HL-60 (cell line): ENCODE measurements around the gene TSPAN11.

ENCODE experiments used
- DNase-seq, 2 experiments: peaks; one replicate each; pipeline ENCODE4 v3.0.0-alpha.2; 2010 to 2020; ENCODE audit warnings: low read depth in 1 of 2, low spot score in 1 of 2
- H3K27ac ChIP-seq: fragments of 250-450 bp; sonication (Bioruptor Pico); replicated peaks from 2 replicates; pipeline ENCODE4 v1.5.1; 2020; ENCODE audit warnings: mild to moderate bottlenecking, moderate library complexity
- H3K27me3 ChIP-seq: fragments of 250-450 bp; sonication (Bioruptor Pico); 2 replicates; pipeline ENCODE4 v1.5.1; 2021; ENCODE audit warnings: mild to moderate bottlenecking, moderate library complexity; ENCODE audit not compliant: insufficient read depth, poor library complexity, severe bottlenecking
- H3K4me3 ChIP-seq: replicated peaks from 2 replicates; pipeline ENCODE4 v1.5.1; 2011; ENCODE audit warnings: mild to moderate bottlenecking, control low read depth, low read length; ENCODE audit not compliant: insufficient read depth
- GABPA ChIP-seq: IDR thresholded peaks from 2 replicates; pipeline ENCODE4 v1.6.1; 2012; ENCODE audit warnings: low read depth
- POLR2AphosphoS5 ChIP-seq: IDR thresholded peaks from 2 replicates; pipeline ENCODE4 v1.6.1; 2012; ENCODE audit warnings: low read depth
- REST ChIP-seq: IDR thresholded peaks from 2 replicates; pipeline ENCODE4 v1.6.1; 2012; ENCODE audit warnings: low read depth; ENCODE audit not compliant: insufficient replicate concordance
- SPI1 ChIP-seq: IDR thresholded peaks from 2 replicates; pipeline ENCODE4 v1.6.1; 2012; ENCODE audit warnings: low read depth, mild to moderate bottlenecking, borderline replicate concordance
- TF ChIP-seq, protein P1 (sequence below): IDR thresholded peaks from one replicate; pipeline ENCODE4 v1.5.1; 2011; ENCODE audit warnings: low read length, control low read depth, inconsistent platforms; ENCODE audit not compliant: insufficient read depth

TSPAN11 gene

GRCh38 chr12:30967026-30967425, 40.5 kb downstream of the TSPAN11 start:
- TF ChIP-seq GABPA: no peak
- TF ChIP-seq, protein P1, sequence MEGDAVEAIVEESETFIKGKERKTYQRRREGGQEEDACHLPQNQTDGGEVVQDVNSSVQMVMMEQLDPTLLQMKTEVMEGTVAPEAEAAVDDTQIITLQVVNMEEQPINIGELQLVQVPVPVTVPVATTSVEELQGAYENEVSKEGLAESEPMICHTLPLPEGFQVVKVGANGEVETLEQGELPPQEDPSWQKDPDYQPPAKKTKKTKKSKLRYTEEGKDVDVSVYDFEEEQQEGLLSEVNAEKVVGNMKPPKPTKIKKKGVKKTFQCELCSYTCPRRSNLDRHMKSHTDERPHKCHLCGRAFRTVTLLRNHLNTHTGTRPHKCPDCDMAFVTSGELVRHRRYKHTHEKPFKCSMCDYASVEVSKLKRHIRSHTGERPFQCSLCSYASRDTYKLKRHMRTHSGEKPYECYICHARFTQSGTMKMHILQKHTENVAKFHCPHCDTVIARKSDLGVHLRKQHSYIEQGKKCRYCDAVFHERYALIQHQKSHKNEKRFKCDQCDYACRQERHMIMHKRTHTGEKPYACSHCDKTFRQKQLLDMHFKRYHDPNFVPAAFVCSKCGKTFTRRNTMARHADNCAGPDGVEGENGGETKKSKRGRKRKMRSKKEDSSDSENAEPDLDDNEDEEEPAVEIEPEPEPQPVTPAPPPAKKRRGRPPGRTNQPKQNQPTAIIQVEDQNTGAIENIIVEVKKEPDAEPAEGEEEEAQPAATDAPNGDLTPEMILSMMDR: no peak
- no peak for TF ChIP-seq SPI1
- no peak for TF ChIP-seq POLR2AphosphoS5
- no peak for TF ChIP-seq REST
- Histone ChIP-seq H3K27me3 (no peaks in the 10 kb centered on the region), H3K4me3 (no peak overlapping the region), H3K27ac (no peak overlapping the region)
- no peak for DNase-seq

DNA sequence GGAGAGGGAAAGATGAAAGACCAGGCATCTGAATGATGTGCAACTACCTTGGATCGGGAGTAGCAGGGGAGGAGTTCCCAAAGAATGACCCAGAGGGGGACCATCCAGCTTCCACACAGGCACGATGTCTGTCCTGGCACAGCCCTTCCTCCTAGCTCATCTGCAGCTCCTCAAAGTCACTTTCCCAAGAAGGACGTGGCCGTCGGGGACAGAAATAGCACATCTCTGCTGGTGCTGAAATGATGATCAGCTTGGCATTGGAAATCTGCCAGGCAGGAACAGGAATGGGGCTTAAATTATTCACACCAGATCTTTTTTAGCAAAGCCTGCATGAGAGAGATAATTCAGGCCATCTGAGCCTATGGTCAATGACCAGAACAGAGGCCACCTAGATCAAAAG, 41.7 kb downstream of the TSPAN11 start:
- TF ChIP-seq, protein P1: no peak
- TF ChIP-seq POLR2AphosphoS5: no peak
- no peak for TF ChIP-seq GABPA
- no peak for TF ChIP-seq SPI1
- no peak overlapping the region for H3K27ac ChIP-seq
- no peaks in the 10 kb centered on the region for H3K27me3 ChIP-seq
- DNase-seq: no peak
- no peak overlapping the region for H3K4me3 ChIP-seq

- no peaks in the 10 kb centered on the region for H3K27me3 ChIP-seq
- DNase-seq: no peak
- H3K27ac ChIP-seq: no peak overlapping the region
- H3K4me3 ChIP-seq: no peak overlapping the region
- TF ChIP-seq, protein P1: no peak
- TF ChIP-seq SPI1 (no peak), GABPA (no peak), POLR2AphosphoS5 (no peak), REST (no peak)
Measured at GRCh38 chr12:30969006-30969405, 42.5 kb downstream of the TSPAN11 start.
